ENCODE results near the gene BLCAP.

BLCAP gene

DNA sequence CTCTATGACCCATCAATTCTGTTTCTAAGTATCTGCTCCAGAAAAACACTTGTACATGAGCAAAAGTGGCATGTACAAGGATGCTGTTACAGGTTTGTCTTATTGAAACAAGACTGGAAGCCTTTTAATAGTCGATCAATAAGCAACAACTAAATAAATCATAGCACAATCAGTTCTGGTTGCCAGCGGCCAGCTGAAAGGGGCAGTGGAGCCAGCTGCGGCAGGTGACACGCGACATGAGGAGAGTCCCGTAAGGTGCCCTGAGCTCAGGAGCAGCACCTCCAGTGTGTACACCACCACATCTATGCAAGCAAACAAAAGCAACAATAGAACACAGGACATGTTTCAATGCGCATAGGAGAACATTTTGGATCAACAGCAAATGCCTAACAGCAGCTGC, 27.4 kb downstream of the BLCAP start:
- Histone ChIP-seq H3K4me1 (ENCODE audit: control insufficient read depth, insufficient read depth, low read length) (no peaks in the 10 kb centered on the region), H3K9me3 (ENCODE audit: control insufficient read depth, insufficient read depth, low read depth, low read length) (no peaks in the 10 kb centered on the region), H3K36me3 (ENCODE audit: control insufficient read depth in 2 of 2, insufficient read depth in 1 of 2, low read length in 2 of 2) (no peaks in the 10 kb centered on the region), H3K27ac (ENCODE audit: extremely low read depth, low read depth, low read length) (no peak overlapping the region), H3K4me3 (ENCODE audit: low read depth, low read length) (no peak overlapping the region)
- no peak for TF ChIP-seq ZNF530 (tag by site-specific recombination; IDR thresholded peaks at IDR 0.05; ENCODE audit: low read depth)
- no peak for TF ChIP-seq SP7 (tag by site-specific recombination; IDR thresholded peaks at IDR 0.05)
- no peak for TF ChIP-seq MYNN (tag by site-specific recombination; IDR thresholded peaks at IDR 0.05; ENCODE audit: borderline replicate concordance)
- TF ChIP-seq ZNF10 (tag by site-specific recombination; IDR thresholded peaks at IDR 0.05): no peak
- TF ChIP-seq ZNF549 (tag by site-specific recombination; IDR thresholded peaks at IDR 0.05): no peak
- no peak for TF ChIP-seq EGR2 (tag by site-specific recombination; IDR thresholded peaks at IDR 0.05; ENCODE audit: low read depth)
- no peak for TF ChIP-seq ZNF19 (tag by site-specific recombination; IDR thresholded peaks at IDR 0.05; ENCODE audit: low read depth)
- no peak for TF ChIP-seq ZNF837 (tag by site-specific recombination; IDR thresholded peaks at IDR 0.05)
- TF ChIP-seq ZNF248 (tag by site-specific recombination; IDR thresholded peaks at IDR 0.05): no peak
- TF ChIP-seq ZNF133 (tag by site-specific recombination; IDR thresholded peaks at IDR 0.05): no peak
- TF ChIP-seq KLF1 (tag by site-specific recombination; IDR thresholded peaks at IDR 0.05): no peak
- TF ChIP-seq ZNF335 (tag by site-specific recombination; conservative IDR thresholded peaks at IDR 0.05): no peak
- no peak for TF ChIP-seq KLF9 (tag by site-specific recombination; IDR thresholded peaks at IDR 0.05; ENCODE audit: low read depth)
- CTCF ChIA-PET: interaction anchor here (0.7 kb wide), 1 partner anchor 230 kb away, joined by 3 read pairs; no protein-coding TSS in a partner anchor
- POLR2A ChIA-PET: no interaction called here

DNA sequence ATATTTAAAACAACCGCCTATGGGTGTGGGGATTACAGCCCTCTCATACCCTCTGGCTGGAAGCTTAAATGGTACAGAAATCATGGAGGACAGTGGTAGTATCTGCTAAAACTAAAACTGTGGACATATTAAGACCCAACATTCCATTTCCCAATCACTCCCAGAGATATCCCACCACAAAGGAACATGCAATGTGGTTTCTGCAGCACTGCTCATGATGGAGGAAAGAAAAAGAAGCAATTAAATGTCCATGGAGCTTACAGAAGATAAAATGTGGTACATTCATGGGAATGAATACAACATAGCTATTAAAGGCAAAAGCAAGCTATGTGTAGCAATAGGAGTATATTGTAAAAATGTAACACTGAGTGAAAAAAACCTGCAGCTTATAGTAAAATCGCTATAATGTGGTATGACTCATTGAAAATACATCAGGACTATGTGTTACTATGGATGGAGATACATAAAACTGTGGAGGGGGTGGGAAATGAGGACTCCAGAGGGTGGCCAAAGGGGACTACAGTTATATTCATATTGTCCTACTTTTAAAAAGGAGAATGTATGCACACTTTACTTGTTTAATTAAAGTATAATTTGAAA, 29.5 kb downstream of the BLCAP start:
- CTCF ChIA-PET: no interaction called here
- no peaks in the 10 kb centered on the region for H3K9me3 ChIP-seq (ENCODE audit: control insufficient read depth, insufficient read depth, low read depth, low read length)

DNA sequence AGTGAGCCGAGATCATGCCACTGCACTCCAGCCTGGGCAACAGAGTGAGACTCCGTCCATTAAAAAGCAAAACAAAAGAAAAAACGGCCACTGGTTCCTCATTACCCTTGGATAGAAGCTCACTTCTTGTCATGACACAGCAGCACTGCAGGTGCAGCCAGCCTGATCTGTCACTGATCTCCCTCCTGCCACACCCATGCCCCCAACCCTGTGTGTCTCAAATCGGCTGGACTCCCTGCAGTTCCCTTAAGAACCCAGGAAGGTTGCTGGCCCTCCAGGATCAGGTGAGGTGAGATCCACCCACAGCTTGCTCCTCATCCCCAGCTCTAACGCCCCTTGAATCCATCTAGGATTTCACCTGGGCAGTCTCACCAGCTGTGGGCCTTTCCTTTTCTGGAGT, 32.9 kb downstream of the BLCAP start:
- no peak for TF ChIP-seq TRIM28 (IDR thresholded peaks at IDR 0.05; ENCODE audit: borderline replicate concordance, low read length)
- TF ChIP-seq, protein P1, sequence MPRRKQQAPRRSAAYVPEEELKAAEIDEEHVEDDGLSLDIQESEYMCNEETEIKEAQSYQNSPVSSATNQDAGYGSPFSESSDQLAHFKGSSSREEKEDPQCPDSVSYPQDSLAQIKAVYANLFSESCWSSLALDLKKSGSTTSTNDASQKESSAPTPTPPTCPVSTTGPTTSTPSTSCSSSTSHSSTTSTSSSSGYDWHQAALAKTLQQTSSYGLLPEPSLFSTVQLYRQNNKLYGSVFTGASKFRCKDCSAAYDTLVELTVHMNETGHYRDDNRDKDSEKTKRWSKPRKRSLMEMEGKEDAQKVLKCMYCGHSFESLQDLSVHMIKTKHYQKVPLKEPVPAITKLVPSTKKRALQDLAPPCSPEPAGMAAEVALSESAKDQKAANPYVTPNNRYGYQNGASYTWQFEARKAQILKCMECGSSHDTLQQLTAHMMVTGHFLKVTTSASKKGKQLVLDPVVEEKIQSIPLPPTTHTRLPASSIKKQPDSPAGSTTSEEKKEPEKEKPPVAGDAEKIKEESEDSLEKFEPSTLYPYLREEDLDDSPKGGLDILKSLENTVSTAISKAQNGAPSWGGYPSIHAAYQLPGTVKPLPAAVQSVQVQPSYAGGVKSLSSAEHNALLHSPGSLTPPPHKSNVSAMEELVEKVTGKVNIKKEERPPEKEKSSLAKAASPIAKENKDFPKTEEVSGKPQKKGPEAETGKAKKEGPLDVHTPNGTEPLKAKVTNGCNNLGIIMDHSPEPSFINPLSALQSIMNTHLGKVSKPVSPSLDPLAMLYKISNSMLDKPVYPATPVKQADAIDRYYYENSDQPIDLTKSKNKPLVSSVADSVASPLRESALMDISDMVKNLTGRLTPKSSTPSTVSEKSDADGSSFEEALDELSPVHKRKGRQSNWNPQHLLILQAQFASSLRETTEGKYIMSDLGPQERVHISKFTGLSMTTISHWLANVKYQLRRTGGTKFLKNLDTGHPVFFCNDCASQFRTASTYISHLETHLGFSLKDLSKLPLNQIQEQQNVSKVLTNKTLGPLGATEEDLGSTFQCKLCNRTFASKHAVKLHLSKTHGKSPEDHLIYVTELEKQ (tag by site-specific recombination; IDR thresholded peaks at IDR 0.05; ENCODE audit: borderline replicate concordance): no peak
- TF ChIP-seq, protein P2, sequence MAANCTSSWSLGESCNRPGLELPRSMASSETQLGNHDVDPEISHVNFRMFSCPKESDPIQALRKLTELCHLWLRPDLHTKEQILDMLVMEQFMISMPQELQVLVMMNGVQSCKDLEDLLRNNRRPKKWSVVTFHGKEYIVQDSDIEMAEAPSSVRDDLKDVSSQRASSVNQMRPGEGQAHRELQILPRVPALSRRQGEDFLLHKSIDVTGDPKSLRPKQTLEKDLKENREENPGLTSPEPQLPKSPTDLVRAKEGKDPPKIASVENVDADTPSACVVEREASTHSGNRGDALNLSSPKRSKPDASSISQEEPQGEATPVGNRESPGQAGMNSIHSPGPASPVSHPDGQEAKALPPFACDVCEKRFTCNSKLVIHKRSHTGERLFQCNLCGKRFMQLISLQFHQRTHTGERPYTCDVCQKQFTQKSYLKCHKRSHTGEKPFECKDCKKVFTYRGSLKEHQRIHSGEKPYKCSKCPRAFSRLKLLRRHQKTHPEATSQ (tag by site-specific recombination; IDR thresholded peaks at IDR 0.05): no peak
- no peak for TF ChIP-seq GLI4 (tag by site-specific recombination; IDR thresholded peaks at IDR 0.05)
- TF ChIP-seq SP7 (tag by site-specific recombination; IDR thresholded peaks at IDR 0.05): no peak
- no peak for TF ChIP-seq SCRT2 (tag by site-specific recombination; IDR thresholded peaks at IDR 0.05)
- no peak overlapping the region for H3K4me3 ChIP-seq (ENCODE audit: low read depth, low read length)
- no peak overlapping the region for H3K27ac ChIP-seq (ENCODE audit: extremely low read depth, low read depth, low read length)
- no peaks in the 10 kb centered on the region for H3K9me3 ChIP-seq (ENCODE audit: control insufficient read depth, insufficient read depth, low read depth, low read length)
- ChIA-PET CTCF (no interaction called here), POLR2A (no interaction called here)
- no peaks in the 10 kb centered on the region for H3K4me1 ChIP-seq (ENCODE audit: control insufficient read depth, insufficient read depth, low read length)
- no peaks in the 10 kb centered on the region for H3K36me3 ChIP-seq (ENCODE audit: control insufficient read depth in 2 of 2, insufficient read depth in 1 of 2, low read length in 2 of 2)

More for the DNA sequence above, 29.5 kb downstream of the BLCAP start:
- no peaks in the 10 kb centered on the region for H3K4me1 ChIP-seq (ENCODE audit: control insufficient read depth, insufficient read depth, low read length)
- no peak overlapping the region for H3K4me3 ChIP-seq (ENCODE audit: low read depth, low read length)
- POLR2A ChIA-PET: interaction anchor here (0.6 to 1.3 kb wide), 2 partner anchors 8 to 29 kb away, joined by 3 to 4 read pairs; partner anchors contain the start of gene BLCAP
- H3K27ac ChIP-seq (ENCODE audit: extremely low read depth, low read depth, low read length): no peak overlapping the region
- no peaks in the 10 kb centered on the region for H3K36me3 ChIP-seq (ENCODE audit: control insufficient read depth in 2 of 2, insufficient read depth in 1 of 2, low read length in 2 of 2)
- TF ChIP-seq ZNF623 (tag by site-specific recombination; IDR thresholded peaks at IDR 0.05): no peak
- TF ChIP-seq, protein P3, sequence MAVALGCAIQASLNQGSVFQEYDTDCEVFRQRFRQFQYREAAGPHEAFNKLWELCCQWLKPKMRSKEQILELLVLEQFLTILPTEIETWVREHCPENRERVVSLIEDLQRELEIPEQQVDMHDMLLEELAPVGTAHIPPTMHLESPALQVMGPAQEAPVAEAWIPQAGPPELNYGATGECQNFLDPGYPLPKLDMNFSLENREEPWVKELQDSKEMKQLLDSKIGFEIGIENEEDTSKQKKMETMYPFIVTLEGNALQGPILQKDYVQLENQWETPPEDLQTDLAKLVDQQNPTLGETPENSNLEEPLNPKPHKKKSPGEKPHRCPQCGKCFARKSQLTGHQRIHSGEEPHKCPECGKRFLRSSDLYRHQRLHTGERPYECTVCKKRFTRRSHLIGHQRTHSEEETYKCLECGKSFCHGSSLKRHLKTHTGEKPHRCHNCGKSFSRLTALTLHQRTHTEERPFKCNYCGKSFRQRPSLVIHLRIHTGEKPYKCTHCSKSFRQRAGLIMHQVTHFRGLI (tag by site-specific recombination; IDR thresholded peaks at IDR 0.05): no peak
- no peak for TF ChIP-seq MYNN (tag by site-specific recombination; IDR thresholded peaks at IDR 0.05; ENCODE audit: borderline replicate concordance)
- no peak for TF ChIP-seq SP2 (tag by site-specific recombination; IDR thresholded peaks at IDR 0.05)
- TF ChIP-seq ZNF433 (tag by site-specific recombination; IDR thresholded peaks at IDR 0.05; ENCODE audit: low read depth): no peak

All from HEK293 (cell line).